Measurements from ENCODE around the gene SUSD3.
"Not testable (repeated sequence)": the region's sequence is repeated elsewhere in the genome, so short reads cannot be mapped to it uniquely, and the experiment has no call there.

SUSD3 gene

DNA sequence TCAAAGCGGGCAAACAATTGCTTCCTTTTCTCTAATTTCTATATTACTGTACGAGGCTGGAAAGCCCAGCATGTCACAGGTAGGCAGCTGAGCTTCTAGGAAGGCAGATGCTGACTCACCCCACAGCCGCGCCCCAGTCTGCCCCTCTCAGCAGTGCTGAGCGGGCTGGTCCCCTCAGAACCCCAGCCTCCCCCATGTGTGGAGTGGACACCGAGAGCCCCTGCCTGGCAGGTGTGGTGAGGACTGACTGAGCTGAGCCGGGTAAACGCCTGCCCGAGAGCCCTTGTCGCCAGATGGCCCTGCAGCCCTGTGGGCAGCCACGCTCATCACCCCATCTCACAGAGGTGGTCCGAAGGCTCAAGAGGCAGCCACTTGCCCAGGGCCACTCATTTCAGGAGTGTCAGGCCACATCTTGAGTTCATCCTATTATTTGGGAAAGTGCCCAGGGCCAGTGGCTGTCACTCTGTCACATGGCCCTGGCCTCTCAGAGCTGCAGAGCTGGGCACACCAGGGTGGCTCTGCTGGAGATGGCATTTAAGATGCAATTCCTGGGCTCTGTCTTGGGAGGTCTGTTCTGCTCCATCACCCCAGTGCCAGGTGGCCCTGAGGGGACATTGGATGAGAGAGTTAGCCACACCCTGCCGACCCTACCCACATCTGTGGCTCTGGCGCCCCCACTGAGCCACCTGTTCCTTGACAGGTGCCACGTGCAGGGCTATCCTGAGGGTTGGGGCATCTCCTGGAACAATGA, 50.0 kb downstream of the SUSD3 start:
- no peak for DNase-seq

DNA sequence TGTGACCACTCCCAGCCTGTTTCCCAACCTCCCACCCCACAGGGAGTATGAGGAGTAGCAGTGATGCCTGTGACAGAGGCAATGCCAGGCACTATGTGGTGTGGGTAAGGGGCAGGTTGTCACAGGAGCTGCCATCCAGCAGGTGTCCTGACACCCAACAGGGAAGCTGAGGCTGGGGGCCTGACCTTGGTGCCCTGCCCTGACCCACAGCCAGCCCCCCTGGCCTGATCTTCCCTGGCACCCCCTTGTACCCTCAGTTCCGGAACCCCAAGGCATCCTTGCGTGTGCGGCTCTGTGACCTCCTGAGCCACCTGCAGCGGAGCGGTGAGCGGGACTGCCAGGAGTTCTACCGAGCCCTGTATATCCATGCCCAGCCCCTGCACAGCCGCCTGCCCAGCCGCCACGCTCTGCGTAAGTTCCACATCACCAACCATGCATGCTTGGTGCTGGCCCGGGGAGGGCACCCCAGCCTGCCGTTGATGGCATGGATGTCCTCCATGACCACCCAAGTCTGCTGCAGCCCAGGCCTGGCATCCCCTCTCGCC, 51.9 kb downstream of the SUSD3 start:
- DNase-seq, result no peak

DNA sequence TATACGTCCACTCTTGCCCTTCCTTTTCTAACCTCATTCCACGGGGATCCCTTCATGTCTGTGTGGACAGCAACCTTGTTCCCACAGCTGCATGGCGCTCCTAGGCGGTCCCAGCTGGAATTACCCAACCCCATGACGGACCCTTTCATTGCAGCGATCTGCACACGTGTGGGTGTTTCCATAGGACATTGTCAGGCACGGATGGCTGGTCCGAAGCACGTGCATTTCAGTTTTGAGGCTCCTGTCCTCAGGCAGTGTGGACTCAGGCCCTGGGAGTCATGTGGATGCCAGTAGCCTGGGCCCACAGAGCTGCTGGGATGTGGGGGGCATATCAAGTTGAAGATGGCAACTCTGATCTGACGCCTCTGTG, 52.5 kb downstream of the SUSD3 start:
- no peak for DNase-seq

DNA sequence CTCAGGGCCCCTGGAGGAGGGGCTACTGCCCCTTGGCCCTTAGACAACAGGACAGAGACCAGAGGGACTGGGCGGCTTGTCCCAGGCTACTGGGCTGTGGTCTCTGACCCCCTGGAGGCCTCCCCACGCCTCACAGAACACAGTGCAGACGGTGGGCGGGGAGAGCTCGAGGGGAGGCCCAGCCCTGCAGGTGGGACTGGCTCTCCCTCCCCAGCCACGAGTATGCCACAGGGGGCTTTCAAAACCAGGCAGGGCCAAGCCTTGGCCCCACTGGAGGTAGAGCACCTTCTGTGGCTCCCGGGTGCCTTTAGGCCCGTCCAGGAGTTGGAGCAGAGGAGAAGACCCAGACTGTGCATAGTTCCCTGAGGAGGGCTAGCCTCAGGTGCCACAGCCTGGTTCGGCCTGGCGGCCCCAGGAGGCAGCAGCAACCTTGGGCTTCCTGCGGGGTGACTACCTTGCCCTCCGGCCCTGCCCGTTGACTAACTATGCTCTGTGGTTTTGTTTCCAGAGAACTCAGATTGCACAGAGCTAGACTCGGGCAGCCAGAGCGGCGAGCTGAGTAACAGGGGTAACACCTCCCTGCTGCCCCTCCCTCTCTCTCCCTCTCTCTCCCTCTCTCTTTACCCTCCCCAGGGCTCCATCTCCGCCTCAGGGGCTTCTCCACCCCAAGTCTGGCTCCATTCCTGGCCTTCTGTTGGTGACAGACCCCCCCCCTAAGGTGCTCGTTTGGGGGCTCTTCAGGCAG, 53.0 kb downstream of the SUSD3 start:
- no peak for DNase-seq

DNA sequence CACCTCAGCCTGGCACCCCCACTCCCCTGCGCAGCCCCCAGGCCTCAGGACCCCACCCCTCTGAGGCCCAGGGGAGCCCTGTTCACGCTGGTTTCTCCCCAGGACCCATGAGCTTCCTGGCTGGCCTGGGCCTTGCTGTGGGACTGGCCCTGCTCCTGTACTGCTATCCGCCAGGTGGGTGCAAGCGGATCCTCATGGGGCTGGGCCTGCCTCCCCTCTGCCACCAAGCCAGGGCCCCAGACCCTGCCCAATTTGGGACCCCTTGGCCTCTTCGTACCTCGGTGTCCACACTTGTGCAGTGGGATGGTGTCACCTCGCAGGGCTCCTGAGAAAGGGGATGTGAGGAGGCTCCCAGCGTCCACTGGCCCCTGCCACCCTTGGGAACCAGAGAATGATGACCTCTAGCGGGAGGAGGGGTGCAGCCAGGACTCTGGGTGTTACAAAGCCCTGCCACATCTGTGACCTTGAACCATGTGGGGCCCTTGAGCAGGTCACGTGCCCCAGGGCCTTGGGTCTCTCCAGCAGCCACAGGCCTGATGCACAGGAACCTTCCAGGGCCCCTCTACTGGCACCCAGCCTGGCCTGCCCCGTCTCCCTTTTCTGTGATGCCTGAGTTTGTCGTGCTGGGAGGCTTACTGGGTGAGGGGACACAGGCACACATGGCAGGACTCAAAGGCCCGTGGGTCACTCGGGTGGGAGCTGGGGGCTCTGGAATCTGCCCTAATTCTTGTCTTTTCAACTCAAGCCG, 53.8 kb downstream of the SUSD3 start:
- DNase-seq, result no peak

DNA sequence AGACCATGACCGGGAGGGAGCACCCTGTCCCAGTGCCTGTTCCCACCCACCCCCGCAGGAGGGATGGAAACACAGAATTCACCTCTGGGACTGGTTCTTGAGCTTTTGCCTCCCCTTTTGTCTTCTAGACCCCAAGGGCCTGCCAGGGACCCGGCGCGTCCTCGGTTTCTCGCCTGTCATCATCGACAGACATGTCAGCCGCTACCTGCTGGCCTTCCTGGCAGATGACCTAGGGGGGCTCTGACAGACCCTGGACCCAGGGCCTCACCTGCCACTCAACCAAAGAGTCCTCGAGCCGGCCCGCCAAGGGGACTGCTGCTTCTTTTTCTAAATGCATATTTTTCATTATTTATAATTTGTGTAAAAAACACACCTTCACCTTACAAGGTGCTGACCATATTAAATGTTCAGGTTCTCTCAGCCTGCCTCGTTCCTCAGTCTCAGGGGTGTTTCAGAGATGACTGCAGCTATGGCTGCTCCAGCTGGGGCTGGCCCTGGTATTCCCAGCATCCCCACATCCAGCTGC, 54.4 kb downstream of the SUSD3 start:
- no peak for DNase-seq

DNA sequence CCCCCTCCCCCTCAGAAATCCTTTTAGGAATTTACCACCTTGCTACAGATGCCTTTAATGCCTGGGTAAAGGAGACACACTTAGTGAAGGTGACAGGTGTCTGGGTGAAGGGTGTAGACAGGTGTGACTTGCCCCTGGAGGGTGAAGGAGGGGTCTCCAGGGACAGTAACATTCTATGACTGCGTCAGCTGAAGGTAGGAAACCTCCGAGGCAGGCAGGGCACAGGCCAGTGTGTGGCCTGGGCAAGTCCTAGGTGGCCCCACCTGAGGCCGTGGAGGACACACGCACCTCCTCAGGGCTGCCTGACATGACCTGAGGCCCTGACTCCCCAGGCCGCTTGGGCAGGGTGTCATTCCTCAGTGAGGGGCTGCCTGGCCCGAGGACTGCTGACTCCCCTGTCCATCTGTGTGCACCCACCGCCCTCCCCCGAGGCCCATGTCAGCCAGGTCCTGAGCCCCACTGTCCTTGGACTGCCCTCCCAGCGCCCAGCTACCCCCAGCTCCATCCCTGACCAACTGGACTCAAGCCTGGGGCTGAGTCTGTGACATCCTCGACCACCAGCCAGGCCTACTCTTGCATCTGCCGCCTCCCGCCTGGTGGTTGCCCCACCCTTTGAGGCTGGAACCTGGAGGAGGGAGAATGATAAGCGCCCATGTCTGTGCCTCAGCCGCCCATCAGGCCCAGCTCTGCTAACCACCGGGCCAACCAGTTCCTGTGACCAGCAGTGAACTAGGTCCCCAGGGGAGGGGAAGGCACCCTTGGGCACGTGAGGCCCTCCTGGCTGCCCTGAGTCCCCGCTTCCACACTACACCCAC, 55.9 kb downstream of the SUSD3 start:
- no peak for DNase-seq

DNA sequence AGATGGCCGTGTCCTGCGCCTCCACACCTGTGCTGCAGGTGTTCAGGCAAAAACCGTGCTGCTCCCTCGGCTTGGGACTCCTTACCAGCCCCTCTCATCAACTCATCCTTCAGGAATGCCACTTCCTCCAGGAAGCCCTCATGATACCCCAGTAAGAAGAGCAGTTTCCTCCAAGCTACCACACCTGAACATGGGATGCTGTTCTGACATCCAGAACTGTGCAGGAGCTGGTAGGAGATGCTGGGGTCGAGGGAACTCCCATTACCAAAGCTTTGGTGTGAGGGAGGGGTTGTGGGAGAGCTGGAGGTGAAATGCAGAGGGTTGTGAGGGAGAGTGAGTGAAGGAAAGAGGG, 56.5 kb downstream of the SUSD3 start:
- DNase-seq, result no peak

DNA sequence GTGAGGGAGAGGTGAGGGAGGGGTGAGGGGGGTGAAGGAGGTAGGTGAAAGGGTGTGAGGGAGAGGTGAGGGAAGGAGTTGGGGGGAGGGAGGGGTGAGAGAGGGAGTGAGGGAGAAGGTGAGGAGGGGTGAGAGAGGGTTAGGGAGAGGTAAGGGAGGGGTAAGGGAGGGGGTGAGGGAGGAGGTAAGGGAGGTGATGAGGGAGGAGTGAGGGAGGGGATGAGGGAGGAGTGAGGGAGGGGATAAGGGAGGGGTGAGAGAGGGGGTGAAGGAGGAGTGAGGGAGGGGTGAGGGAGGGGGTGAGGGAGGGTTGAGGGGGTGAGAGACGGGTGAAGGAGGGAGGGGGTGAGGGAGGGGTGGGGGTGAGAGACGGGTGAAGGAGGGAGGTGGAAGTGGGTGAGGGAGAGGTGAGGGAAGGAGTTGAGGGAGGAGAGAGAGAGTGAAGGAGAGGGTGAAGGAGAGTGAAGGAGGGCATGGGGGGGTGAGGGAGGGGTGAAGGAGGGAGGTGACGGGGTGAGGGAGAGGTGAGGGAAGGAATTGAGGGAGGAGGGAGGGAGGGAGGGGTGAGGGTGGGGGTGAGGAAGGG, 57.1 kb downstream of the SUSD3 start:
- no peak for DNase-seq

DNA sequence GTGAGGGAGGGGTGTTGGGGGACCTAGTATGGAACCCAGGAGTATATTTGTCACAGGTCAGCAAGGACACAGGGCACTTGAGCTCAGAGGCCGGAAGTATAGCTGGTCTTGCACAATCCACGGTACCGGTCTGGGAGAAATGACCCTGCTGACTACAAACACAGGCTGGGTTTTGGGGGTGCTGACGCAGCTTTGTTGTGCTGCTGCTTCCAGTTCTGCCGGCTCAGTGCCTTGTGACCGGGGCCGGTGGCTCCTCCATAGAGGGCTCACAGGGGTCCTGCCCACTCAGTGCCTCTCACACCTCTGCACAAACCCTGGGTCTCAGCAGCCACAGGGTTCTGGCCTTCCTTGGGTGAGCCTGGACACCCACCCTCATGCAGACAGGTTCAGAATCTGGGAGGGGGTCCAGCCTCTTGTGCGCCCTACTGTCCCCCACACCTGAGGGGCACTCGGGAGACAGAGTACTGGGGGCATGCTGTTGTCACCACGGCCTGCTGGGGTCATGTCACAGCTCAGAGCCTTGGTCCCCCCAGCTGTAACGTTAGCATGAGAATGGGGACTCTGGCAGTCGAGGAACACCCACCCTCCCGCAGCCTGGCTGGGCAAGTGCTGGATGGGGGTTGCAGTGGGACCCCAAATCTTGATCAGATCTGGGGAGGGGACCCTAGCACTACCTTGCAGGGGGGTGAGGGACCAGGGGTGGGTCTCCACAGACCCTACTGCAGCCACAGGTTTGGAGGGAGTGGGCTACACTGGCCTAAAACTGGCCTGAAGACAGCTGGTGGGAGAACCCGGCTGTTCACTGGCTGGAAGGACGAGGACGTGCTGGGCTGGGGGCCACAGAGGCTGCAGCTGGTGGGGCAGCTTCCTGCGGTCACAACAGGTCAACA, 57.8 kb downstream of the SUSD3 start:
- peak in 20 of 51 donors; percentile 14 to 53 (median 36) for DNase-seq

DNA sequence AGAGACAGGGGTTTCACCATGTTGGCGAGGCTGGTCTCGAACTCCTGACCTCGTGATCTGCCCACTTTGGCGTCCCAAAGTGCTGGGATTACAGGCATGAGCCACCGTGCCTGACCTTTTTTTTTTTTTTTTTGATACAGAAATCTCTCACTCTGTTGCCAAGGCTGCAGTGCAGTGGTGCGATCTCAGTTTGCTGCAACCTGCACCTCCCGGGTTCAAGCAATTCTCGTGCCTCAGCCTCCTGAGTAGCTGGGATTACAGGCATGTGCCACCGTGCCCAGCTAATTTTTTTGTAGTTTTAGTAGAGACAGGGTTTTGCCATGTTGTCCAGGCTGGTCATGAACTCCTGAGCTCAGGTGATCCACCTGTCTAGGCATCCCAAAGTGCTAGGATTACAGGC, 59.0 kb downstream of the SUSD3 start:
- DNase-seq, result not testable (repeated sequence)

DNA sequence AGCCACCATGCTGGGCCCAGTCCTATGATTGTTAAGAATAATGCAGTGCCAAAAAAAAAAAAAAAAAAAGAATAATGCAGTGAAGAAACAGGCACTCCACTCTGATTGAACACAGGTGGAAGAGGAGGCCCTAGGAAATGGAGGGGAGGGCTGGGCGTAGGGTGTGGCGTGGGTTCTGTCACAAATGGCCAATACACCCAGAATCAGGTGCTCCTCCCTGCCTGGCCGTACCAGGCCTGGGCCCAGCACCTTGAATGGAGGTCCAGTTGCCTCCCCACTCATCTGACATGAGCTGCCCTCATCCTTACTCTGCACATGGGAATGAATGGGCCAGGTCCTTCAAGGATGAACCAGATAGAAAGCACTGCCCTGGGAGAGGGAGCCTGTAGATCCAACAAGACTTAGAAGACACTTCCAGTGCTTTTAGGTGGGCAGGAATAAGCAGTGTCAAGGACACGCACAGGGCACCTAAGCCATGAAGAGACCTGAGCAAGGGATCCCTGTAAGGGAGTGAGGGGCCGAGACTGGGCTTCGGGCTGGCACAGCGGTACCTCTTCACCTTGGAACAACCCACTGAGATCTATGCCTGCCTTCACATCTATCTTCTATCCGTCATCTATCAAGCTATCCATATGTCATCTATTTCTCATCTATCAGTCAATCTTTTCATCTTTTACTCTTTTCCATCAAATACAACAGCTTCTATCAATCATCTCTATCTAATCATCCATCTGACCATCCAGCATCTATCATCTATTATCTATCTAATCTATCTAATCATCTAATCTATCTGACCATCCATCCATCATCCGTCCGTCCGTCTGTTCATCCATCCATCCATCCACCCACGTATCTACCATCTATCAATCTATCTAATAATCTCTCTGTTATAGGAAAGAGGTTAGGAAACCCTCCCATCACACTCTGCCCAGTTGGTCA, 59.7 kb downstream of the SUSD3 start:
- DNase-seq, result no peak

DNA sequence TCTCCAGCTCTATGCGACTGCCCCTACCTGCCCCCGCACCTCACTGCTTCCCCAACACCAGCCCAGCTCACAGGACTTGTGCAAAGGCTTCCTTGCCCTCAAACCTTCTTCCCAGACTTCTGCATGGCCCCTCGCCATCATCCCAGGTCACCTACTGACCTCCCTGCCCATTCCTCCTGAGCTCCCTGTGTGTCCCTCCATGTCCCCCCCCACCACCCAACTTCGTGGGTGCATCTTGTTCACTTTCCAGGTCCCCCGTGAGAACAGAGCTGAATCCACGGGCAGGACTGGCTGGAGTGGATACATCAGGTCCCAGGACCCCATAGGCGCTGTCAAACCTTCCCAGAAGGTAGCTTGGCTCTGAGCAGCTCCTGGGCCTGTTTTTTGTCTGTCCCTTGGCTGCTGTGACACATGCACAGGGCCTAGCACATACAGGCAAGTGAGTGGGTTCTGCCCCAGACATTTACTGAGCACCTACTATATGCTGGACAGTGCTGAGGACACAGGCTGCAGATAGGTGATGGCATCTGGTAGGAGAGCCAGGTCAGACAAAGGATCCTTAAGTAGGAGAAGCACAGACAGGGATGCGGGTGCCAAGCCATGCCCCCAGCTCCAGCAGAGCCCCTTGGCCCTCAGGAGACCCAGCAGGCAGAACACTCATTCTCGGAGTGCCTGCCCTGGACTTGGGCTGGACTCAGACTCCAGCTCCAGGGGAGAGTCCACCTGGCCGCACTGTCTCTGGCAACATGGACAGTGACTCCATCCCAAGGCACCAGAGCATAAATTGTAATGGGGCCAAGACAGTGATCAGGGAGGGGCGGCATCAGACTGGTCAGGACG, 60.6 kb downstream of the SUSD3 start:
- DNase-seq, result no peak

DNA sequence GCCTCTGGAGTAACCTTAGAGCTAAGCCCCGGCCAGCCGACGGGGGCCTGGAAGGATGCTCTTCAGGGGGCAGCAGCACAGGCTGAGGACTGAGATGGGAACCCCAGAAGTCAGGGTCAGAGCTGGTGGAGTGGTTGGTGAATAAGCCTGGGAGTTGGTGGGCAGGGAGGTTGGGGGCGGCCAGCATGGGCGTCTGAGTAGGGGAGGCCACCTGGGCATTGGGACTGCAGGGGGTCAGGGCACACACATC, 61.1 kb downstream of the SUSD3 start:
- no peak for DNase-seq

DNA sequence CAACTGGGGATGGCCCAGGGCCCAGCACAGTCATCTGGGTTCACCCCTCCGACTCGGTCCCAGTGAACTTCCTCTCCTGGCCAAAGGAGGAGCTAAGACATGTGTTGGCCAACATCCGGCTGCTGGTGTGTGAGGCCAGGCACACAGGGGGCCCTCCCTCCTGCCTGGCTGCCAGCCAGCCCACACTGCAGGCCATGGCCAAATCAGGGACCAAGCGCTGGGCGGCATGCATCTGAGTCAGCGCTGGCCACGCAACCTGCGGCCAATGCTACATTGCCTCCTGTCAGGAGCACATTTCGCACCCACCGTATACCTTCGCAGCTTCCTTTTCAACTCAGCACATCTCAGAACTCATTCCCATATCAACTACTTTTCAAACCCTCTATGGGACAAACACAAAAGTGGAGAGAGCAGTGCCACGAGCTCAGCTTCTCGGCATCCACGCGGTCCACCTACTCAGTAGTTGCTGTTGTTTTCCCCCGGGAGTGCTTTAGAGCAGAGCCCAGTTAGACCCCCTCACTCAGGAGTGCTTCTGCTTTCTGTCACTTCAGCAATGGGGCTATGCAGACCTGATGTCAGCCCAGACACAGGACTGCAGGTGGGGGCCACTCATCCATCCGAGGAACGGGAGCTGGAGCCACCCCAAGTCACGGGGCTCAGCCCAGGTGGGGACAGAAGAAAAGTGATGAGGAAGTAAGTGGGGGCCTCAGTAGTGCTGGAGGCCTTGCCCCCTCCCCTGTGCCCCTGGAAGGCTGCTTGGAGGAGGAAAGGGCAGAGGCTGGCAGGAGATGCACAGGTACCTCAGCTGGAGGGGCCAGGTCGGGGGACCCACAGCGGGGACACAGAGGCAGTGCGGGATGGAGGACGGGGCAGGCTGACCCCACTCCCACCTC, 61.7 kb downstream of the SUSD3 start:
- peak in 42 of 51 donors; percentile 20 to 91 (median 68) for DNase-seq

DNA sequence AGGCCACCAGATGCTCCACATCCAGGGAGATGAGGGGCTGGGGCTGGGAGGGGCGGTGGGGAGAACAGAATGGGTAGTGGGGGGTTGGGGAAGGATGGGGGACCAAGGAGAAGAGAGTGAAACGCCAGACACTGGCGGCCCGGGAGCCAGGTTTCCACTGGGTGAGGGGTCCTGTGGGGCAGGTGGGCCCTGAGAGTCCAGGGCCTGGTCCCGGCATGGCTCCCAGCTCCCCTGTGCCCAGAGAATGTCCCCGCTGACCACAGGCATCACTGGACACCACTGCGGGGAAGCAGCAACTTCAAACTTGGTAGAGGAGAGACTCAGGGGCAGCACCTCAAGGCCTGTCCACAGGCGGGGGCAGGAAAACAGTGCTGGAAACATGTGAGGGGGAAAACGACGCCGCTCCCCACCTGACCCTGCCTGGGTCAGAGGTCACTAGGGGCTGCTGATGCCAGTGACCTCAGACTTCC, 62.4 kb downstream of the SUSD3 start:
- no peak for DNase-seq
